Measurements from ENCODE around the gene PUS10. TPM values are rescaled to one million over a fixed set of nuclear protein-coding genes. Genes with fewer than 3 reads are reported as not detected.

Gene PUS10
- total and polyA plus RNA-seq, 2 of the 13 experiments (the other 11 are each of a cell fraction or from before 2014, with no cell fraction given): 41.4 to 44.3 TPM

- TF ChIP-seq MEIS1 (CRISPR knock-in tag; IDR thresholded peaks at IDR 0.05; ENCODE audit: borderline replicate concordance) (no peak; the same call in 1 of the 2 replicates), TSC22D2 (CRISPR knock-in tag; IDR thresholded peaks at IDR 0.05; ENCODE audit: borderline replicate concordance) (no peak), MIER3 (CRISPR knock-in tag; IDR thresholded peaks at IDR 0.05; ENCODE audit: borderline replicate concordance) (no peak), ZFP62 (CRISPR knock-in tag; IDR thresholded peaks at IDR 0.05) (no peak), HNRNPLL (IDR thresholded peaks at IDR 0.05; ENCODE audit: low read depth, low read length, poor library complexity, severe bottlenecking) (peak; percentile 86), HOXA7 (CRISPR knock-in tag; IDR thresholded peaks at IDR 0.05) (no peak), ZNF777 (CRISPR knock-in tag; IDR thresholded peaks at IDR 0.05) (no peak; the same call in 1 of the 2 replicates), HNF4A (CRISPR knock-in tag; IDR thresholded peaks at IDR 0.05) (peak; percentile 99), CEBPZ (IDR thresholded peaks at IDR 0.05; ENCODE audit: low read length) (no peak), ZBTB38 (CRISPR knock-in tag; IDR thresholded peaks at IDR 0.05) (peak; percentile 48), KLF6 (CRISPR knock-in tag; IDR thresholded peaks at IDR 0.05) (peak; percentile 35; the same call in 1 of the 2 replicates), ZFP1 (CRISPR knock-in tag; IDR thresholded peaks at IDR 0.05) (no peak), NFRKB (IDR thresholded peaks at IDR 0.05) (no peak), NCOR1 (IDR thresholded peaks at IDR 0.05; ENCODE audit: borderline replicate concordance, low read length) (peak; percentile 99), HOMEZ (CRISPR knock-in tag; IDR thresholded peaks at IDR 0.05; ENCODE audit: low read depth) (peak; percentile 92), ZFP90 (CRISPR knock-in tag; IDR thresholded peaks at IDR 0.05; ENCODE audit: borderline replicate concordance) (peak; percentile 77; the same call in 1 of the 2 replicates), YEATS4 (CRISPR knock-in tag; IDR thresholded peaks at IDR 0.05; ENCODE audit: borderline replicate concordance) (peak; percentile 92), MYPOP (CRISPR knock-in tag; IDR thresholded peaks at IDR 0.05) (peak; percentile 79; the same call in 1 of the 2 replicates), NFE2L1 (CRISPR knock-in tag; IDR thresholded peaks at IDR 0.05; ENCODE audit: borderline replicate concordance) (no peak), TIGD3 (CRISPR knock-in tag; IDR thresholded peaks at IDR 0.05; ENCODE audit: borderline replicate concordance) (0 out of 2 replicates have a peak, but pooled peaks have one; percentile 44), AKAP8 (CRISPR knock-in tag; IDR thresholded peaks at IDR 0.05) (0 out of 2 replicates have a peak, but pooled peaks have one; percentile 49)
These were observed at the start of gene PUS10, which contains the start of gene PEX13 (continued) for GRCh38 chr2:61017556-61018317.

All from HepG2 (cell line).